Measurements from ENCODE around the gene ATP1A3.
"Not testable (repeated sequence)": the region's sequence is repeated elsewhere in the genome, so short reads cannot be mapped to it uniquely, and the experiment has no call there.

Gene ATP1A3

GRCh38 chr19:42023121-42023942 is 29.3 kb upstream of the ATP1A3 start:
- no peak overlapping the region for H3K4me3 ChIP-seq (ENCODE audit: low read length)
- peak; percentile 56 for DNase-seq (ENCODE audit: low read depth)
- TF ChIP-seq, protein P1, sequence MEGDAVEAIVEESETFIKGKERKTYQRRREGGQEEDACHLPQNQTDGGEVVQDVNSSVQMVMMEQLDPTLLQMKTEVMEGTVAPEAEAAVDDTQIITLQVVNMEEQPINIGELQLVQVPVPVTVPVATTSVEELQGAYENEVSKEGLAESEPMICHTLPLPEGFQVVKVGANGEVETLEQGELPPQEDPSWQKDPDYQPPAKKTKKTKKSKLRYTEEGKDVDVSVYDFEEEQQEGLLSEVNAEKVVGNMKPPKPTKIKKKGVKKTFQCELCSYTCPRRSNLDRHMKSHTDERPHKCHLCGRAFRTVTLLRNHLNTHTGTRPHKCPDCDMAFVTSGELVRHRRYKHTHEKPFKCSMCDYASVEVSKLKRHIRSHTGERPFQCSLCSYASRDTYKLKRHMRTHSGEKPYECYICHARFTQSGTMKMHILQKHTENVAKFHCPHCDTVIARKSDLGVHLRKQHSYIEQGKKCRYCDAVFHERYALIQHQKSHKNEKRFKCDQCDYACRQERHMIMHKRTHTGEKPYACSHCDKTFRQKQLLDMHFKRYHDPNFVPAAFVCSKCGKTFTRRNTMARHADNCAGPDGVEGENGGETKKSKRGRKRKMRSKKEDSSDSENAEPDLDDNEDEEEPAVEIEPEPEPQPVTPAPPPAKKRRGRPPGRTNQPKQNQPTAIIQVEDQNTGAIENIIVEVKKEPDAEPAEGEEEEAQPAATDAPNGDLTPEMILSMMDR (conservative IDR thresholded peaks at IDR 0.05; ENCODE audit: low read length): peak; percentile 33

- TF ChIP-seq, protein P1 (conservative IDR thresholded peaks at IDR 0.05; ENCODE audit: low read length): no peak
- no peak for DNase-seq (ENCODE audit: low read depth)
- H3K4me3 ChIP-seq (ENCODE audit: low read length): no peak overlapping the region
Measured at GRCh38 chr19:42022616-42023015, 28.6 kb upstream of the ATP1A3 start.

DNA sequence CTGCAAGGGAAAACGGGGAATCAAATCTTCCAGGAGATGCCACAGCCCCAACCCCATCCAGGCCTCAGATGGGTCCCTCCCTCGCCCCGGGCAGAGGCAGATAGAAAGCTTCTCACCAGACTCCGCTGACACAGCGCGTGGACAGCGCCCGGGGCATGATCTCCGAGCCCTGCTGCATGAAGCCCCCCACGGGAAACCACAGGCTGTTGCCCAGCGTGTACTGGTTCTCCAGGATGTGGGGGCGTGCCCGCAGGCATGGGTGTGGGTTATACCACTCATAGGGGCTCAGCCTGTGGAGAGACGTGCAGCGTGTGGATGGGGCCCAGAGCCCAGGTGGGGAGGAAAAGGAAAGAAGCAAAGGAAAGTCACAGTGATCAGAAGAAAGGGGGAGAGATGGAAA is 27.2 kb upstream of the ATP1A3 start:
- TF ChIP-seq, protein P1 (conservative IDR thresholded peaks at IDR 0.05; ENCODE audit: low read length): no peak
- no peak overlapping the region for H3K4me3 ChIP-seq (ENCODE audit: low read length)

DNA sequence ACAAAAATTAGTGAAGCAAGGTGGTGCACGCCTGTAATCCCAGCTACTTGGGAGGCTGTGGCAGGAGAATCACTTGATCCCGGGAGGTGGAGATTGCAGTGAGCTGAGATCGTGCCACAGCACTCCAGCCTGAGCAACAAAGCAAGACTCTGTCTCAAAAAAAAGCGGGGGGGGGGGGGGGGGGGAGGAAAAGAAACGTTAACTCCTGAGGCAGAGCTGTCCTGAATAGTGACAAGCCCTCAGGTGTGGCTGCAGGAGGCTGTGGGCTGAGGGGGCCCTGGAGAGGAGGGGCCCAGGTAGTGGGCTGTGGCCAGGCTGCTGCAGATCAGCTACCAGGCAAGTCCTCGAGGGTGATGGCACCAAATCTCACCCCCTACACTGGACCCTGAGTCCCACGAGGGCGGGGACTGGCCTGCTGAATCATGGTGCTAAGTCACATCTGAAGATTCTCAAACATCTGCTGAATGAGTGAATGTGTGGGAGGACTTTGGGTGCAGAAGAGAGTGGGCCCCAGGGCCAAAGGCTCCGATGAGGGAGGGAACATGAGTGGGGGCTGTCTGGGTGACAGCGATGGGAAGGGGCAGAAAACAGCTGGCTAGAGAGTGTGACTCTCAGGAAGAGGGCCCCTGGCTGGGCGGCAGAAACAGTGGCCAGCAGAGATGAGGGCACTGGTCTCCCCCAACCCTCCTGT is 24.6 kb upstream of the ATP1A3 start:
- TF ChIP-seq, protein P1 (conservative IDR thresholded peaks at IDR 0.05; ENCODE audit: low read length): no peak
- no peak overlapping the region for H3K4me3 ChIP-seq (ENCODE audit: low read length)
- peak; percentile 33 for DNase-seq (ENCODE audit: low read depth)

More for the DNA sequence above, 27.2 kb upstream of the ATP1A3 start:
- no peak for DNase-seq (ENCODE audit: low read depth)

GRCh38 chr19:42017040-42017439 is 23.0 kb upstream of the ATP1A3 start:
- TF ChIP-seq, protein P1 (conservative IDR thresholded peaks at IDR 0.05; ENCODE audit: low read length): no peak
- no peak for DNase-seq (ENCODE audit: low read depth)
- H3K4me3 ChIP-seq (ENCODE audit: low read length): no peak overlapping the region

DNA sequence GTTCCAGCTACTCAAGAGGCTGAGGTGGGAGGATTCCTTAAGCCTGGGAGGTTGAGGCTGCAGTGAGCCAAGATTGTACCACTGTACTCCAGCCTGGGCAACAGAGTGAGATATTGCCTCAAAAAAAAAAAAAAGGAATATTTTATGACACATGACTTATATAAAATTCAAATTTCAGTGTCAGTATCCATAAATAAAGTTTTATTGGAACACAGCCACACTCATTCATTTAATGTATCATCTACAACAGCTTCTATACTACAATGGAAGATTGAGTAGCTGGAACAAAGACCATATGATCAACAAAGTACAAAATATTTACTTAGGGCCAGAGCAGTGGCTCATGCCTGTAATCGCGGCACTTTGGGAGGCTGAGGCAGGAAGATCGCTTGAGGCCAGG is 18.7 kb upstream of the ATP1A3 start:
- not testable (repeated sequence) for H3K4me3 ChIP-seq (ENCODE audit: low read length); DNase-seq (ENCODE audit: low read depth)

- TF ChIP-seq, protein P1 (conservative IDR thresholded peaks at IDR 0.05; ENCODE audit: low read length): no peak
- H3K4me3 ChIP-seq (ENCODE audit: low read length): no peak overlapping the region
- DNase-seq (ENCODE audit: low read depth): peak; percentile 79
Measured at GRCh38 chr19:42010245-42011126, 16.5 kb upstream of the ATP1A3 start.
